OCI-LY7 (cell line): ENCODE measurements around the gene TSPAN9.

ENCODE experiments used
- EZH2phosphoT487 ChIP-seq: fragments of 200-600 bp; sonication (generic); IDR thresholded peaks from 2 replicates; pipeline ENCODE4 v1.6.1; 2018; ENCODE audit warnings: low read depth, borderline replicate concordance, mild to moderate bottlenecking, mixed run types, antibody characterized with exemption, low read length, moderate library complexity, mixed read lengths
- TF ChIP-seq, protein P1 (sequence below): fragments of 200-600 bp; sonication (generic); conservative IDR thresholded peaks from 2 replicates; pipeline ENCODE4 v1.5.1; 2014; ENCODE audit warnings: mild to moderate bottlenecking, antibody characterized with exemption, low read length, moderate library complexity, mixed read lengths

DNA sequence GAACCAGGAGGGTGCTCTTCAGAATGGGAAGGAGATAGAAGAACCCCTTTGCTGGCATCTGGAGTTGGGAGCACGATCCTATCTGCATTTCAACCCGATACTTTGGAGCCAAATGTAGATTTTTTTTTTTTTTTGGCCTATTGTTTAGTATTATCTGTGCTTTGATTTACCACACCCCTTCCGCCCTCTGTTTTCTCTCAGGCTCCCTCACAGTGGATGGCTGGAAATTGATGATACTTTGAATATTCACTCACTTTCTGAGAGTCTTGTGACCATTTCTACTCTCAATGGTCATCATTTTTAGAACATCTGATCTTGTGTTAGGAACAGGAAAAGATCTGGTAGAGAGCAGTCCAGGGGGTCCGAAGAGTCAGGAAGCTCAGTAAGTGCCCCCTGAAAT, 9.0 kb downstream of the TSPAN9 start:
- TF ChIP-seq, protein P1, sequence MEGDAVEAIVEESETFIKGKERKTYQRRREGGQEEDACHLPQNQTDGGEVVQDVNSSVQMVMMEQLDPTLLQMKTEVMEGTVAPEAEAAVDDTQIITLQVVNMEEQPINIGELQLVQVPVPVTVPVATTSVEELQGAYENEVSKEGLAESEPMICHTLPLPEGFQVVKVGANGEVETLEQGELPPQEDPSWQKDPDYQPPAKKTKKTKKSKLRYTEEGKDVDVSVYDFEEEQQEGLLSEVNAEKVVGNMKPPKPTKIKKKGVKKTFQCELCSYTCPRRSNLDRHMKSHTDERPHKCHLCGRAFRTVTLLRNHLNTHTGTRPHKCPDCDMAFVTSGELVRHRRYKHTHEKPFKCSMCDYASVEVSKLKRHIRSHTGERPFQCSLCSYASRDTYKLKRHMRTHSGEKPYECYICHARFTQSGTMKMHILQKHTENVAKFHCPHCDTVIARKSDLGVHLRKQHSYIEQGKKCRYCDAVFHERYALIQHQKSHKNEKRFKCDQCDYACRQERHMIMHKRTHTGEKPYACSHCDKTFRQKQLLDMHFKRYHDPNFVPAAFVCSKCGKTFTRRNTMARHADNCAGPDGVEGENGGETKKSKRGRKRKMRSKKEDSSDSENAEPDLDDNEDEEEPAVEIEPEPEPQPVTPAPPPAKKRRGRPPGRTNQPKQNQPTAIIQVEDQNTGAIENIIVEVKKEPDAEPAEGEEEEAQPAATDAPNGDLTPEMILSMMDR: no peak
- no peak for TF ChIP-seq EZH2phosphoT487
